Measurements from ENCODE around the gene MPV17L2. TPM values are rescaled to one million over a fixed set of nuclear protein-coding genes. Genes with fewer than 3 reads are reported as not detected.

Gene MPV17L2
- total and polyA plus RNA-seq, 3 donors from 2014 or later: 11.2 to 15.8 (median 15.2) TPM

DNA sequence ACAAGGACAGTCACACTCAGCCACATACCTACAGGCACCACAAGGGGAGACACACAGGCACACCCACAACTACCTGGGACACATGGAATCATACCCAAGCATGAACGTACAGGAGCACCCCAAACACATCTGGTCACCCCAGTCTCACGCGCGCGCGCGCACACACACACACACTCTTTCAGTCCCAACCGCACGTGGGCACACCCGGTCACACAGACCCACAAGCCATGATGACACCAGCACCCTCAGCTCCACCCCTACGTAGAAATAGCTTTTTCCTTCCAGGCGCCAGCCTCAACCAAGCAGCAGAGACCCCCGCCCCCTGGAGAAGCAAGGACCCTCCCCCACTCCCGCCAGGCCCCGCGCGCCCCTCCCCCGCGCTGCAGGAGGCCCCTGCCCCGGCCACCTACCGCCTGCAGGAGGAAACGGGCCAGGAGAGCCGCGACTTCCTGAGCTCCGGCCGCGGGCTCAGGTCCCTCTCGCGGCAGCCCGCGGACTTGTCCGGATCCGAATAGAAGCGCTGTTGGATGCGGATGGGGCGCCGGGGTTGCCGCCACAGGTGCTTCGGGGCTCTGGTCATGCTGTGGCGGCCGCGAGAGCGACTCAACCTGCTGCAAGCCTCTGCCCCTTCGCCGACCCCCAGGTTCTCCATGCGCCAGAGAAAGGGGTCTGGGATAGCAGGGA, 39.7 kb downstream of the MPV17L2 start:
- peaks cover 9% of the 10 kb centered on the region for H3K4me1 ChIP-seq
- DNase-seq: no peak
- peak overlapping the region; percentile 25 to 30 for H3K4me3 ChIP-seq
- no peaks in the 10 kb centered on the region for H3K9me3 ChIP-seq
- intact Hi-C loops (cut with DNase I; ENCODE audit: low total_unique reads): no loop called here
- no peaks in the 10 kb centered on the region for H3K27me3 ChIP-seq
- no peak for TF ChIP-seq POLR2A (IDR thresholded peaks at IDR 0.05)
- no peak for TF ChIP-seq CTCF (IDR thresholded peaks at IDR 0.05)
- no peaks in the 10 kb centered on the region for H3K36me3 ChIP-seq (ENCODE audit: low read depth, missing control alignments)
- 5 to 10% methylated on average over 2 to 31 of the region's 46 CpGs for WGBS, 2 donors
- H3K27ac ChIP-seq: no peak overlapping the region

- intact Hi-C loops (cut with DNase I; ENCODE audit: low total_unique reads): no loop called here
- Histone ChIP-seq H3K4me1 (peaks cover 9% of the 10 kb centered on the region), H3K9me3 (no peaks in the 10 kb centered on the region), H3K4me3 (peak overlapping the region; percentile 25 to 30), H3K36me3 (ENCODE audit: low read depth, missing control alignments) (no peaks in the 10 kb centered on the region), H3K27me3 (no peaks in the 10 kb centered on the region), H3K27ac (no peak overlapping the region)
- TF ChIP-seq CTCF (IDR thresholded peaks at IDR 0.05) (no peak), POLR2A (IDR thresholded peaks at IDR 0.05) (no peak)
- WGBS, 2 donors: 13 to 14% methylated on average over 23 to 37 of the region's 37 CpGs
- peak; percentile 59 for DNase-seq
These were observed 40.3 kb downstream of the MPV17L2 start for GRCh38 chr19:18233224-18233825.

DNA sequence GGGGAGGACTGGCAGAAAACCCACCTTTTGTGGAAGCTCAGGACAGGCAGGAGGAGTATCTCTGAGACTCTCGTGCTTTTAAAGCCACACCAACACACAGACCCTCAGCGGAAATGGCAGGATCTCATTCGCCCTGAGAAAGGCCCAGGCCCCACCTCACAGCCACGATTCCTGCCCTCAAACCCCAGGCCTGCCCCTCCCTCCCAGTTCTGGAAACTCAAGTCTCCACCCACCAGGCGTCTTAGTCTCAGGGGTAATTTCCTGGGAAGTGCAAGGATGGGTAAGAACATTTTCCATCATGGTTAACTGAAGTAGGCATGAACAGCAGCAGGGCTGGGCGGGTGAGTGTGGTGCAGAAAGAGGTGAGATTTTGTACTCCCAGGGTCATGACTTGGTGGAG, 41.2 kb downstream of the MPV17L2 start:
- no peak overlapping the region for H3K4me3 ChIP-seq
- DNase-seq: no peak
- WGBS, 2 donors: 38 to 44% methylated on average over 4 to 6 of the region's 6 CpGs

DNA sequence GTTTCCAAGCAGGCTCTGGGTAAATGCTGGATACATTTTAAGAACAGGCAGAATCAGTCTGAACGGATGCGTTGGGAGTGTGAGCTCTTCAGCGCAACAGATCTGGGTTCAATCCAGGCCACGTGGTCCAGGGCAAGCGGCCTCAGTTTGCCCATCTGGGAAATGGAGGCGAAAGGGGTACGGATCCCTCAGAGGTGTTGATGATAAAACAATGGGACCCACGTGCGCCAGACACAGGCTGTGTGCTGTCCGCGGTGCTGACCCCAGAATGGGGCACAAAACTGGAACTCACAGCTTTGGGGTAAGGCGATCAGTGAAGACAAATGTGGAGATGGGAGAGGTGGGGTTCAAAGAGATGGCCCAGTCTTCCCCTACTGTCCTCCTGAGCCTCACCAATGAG, 46.3 kb downstream of the MPV17L2 start:
- DNase-seq: peak; percentile 26
- no peaks in the 10 kb centered on the region for H3K36me3 ChIP-seq (ENCODE audit: low read depth, missing control alignments)
- H3K27me3 ChIP-seq: no peaks in the 10 kb centered on the region
- H3K9me3 ChIP-seq: no peaks in the 10 kb centered on the region
- 27 to 36% methylated on average over 12 of the region's 12 CpGs for WGBS, 2 donors
- no peak for TF ChIP-seq CTCF (IDR thresholded peaks at IDR 0.05)
- TF ChIP-seq POLR2A (IDR thresholded peaks at IDR 0.05): no peak
- H3K4me3 ChIP-seq: no peak overlapping the region
- no peak overlapping the region for H3K27ac ChIP-seq
- intact Hi-C loops (cut with DNase I; ENCODE audit: low total_unique reads): no loop called here
- no peaks in the 10 kb centered on the region for H3K4me1 ChIP-seq

More for the DNA sequence above, 41.2 kb downstream of the MPV17L2 start:
- no peaks in the 10 kb centered on the region for H3K9me3 ChIP-seq
- peaks cover 9% of the 10 kb centered on the region for H3K4me1 ChIP-seq
- intact Hi-C loops (cut with DNase I; ENCODE audit: low total_unique reads): no loop called here
- no peaks in the 10 kb centered on the region for H3K27me3 ChIP-seq
- no peak overlapping the region for H3K27ac ChIP-seq
- TF ChIP-seq POLR2A (IDR thresholded peaks at IDR 0.05): no peak
- no peak for TF ChIP-seq CTCF (IDR thresholded peaks at IDR 0.05)
- H3K36me3 ChIP-seq (ENCODE audit: low read depth, missing control alignments): no peaks in the 10 kb centered on the region

Data from testis (tissue), 3 donors.